ENCODE data around the gene ADAMTS8.

GRCh38 chr11:130420478-130421198, 7.8 kb downstream of the ADAMTS8 start:
- TF ChIP-seq USF1 (IDR thresholded peaks at IDR 0.05) (no peak), YY1 (IDR thresholded peaks at IDR 0.05; ENCODE audit: low read depth) (no peak), EP300 (IDR thresholded peaks at IDR 0.05; ENCODE audit: borderline replicate concordance) (no peak), NFIC (IDR thresholded peaks at IDR 0.05) (no peak)

Measured in Ishikawa (cell line).